Prostate gland (tissue), 2 donors: Measurements from ENCODE around the gene ZNF582. TPM values are rescaled to one million over a fixed set of nuclear protein-coding genes. Genes with fewer than 3 reads are reported as not detected.

Source experiments
- DNase-seq: peaks from one replicate; pipeline ENCODE4 v3.0.0-alpha.2; 2019; ENCODE audit warnings: low spot score
- H3K27ac ChIP-seq, 2 donors: fragments of 200-600 bp; sonication (generic); 2 replicates each; pipeline ENCODE4 v1.5.1; 2017 to 2019
- H3K27me3 ChIP-seq: fragments of 200-600 bp; sonication (generic); replicated peaks from 2 replicates; pipeline ENCODE4 v1.5.1; 2019; ENCODE audit not compliant: insufficient read depth
- H3K36me3 ChIP-seq, 2 donors: fragments of 200-600 bp; sonication (generic); 1 replicate in 1 of 2; 2 replicates in 1 of 2; pipeline versions ENCODE4 v1.5.1 to v1.8.1; 2017 to 2019
- H3K4me1 ChIP-seq: fragments of 200-600 bp; sonication (generic); replicated peaks from 2 replicates; pipeline ENCODE4 v1.5.1; 2019
- H3K4me3 ChIP-seq, 2 donors: fragments of 200-600 bp; sonication (generic); 2 replicates each; pipeline ENCODE4 v1.5.1; 2017 to 2019
- H3K9me3 ChIP-seq: fragments of 200-600 bp; sonication (generic); 2 replicates; pipeline ENCODE4 v1.5.1; 2017
- POLR2A ChIP-seq: fragments of 450-650 bp; IDR thresholded peaks from one replicate; pipeline ENCODE4 v1.6.1; 2016; ENCODE audit warnings: antibody characterized with exemption, mild to moderate bottlenecking
- POLR2AphosphoS5 ChIP-seq: sonication (generic); formaldehyde crosslinking; IDR thresholded peaks from one replicate; pipeline ENCODE4 v1.6.1; 2017; ENCODE audit warnings: antibody characterized with exemption
- WGBS: methylation state at CpG from one replicate; pipeline ENCODE4 v1.1.5; 2018; 5-methylcytosine and 5-hydroxymethylcytosine counted together
- intact Hi-C: fragments of 100-400 bp; cut with DNase I; formaldehyde crosslinking; loops from one replicate; pipeline ENCODE4 v1.14.2; 2022
- total RNA-seq, 2 donors: library from RNA; depleted of rRNA; stranded (reverse); fragments of >200 nt; gene quantifications; one replicate each; pipeline ENCODE4 v1.1.0, GENCODE V29; 2016
- TF ChIP-seq, protein P1 (sequence below), 4 experiments: fragments of 200-600 bp in 2 of 4; fragments of 450-650 bp in 2 of 4; sonication (generic) in 2 of 4; IDR thresholded peaks; 1 replicate in 3 of 4; 2 replicates in 1 of 4; pipeline ENCODE4 v1.5.1; 2016 to 2019; ENCODE audit warnings: antibody characterized with exemption in 4 of 4, mild to moderate bottlenecking in 2 of 4, moderate library complexity in 2 of 4

Gene ZNF582
- total RNA-seq, 2 donors from 2014 or later, result 6.4 to 12.4 TPM

DNA sequence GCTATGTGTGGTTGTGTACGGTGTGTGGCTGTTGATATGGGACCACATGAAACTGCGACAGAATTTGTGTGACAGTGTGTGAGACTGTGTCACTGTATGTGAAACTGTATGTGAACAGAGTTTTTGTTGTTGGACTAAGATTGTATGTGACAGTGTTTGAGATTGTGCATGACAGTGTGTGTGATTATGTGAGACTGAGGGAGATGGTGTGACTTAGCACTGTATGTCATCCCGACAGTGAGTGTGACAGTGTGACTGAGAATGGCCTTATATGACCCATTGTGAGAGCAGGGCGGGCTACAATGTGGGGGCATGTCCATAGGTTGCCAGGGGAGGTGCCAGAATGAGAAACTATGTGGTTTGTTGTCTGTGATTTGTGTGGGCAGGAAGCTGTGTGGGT, 11.7 kb upstream of the ZNF582 start:
- Histone ChIP-seq H3K27ac (no peak overlapping the region), H3K4me3 (no peak overlapping the region), H3K9me3 (no peaks in the 10 kb centered on the region), H3K36me3 (peaks cover 0 to 6% of the 10 kb centered on the region in 2 donors), H3K4me1 (no peaks in the 10 kb centered on the region), H3K27me3 (no peaks in the 10 kb centered on the region)
- 94% methylated on average over 4 of the region's 4 CpGs for WGBS
- intact Hi-C loops, result no loop called here
- TF ChIP-seq POLR2AphosphoS5, result no peak
- no peak for TF ChIP-seq POLR2A
- TF ChIP-seq, protein P1, sequence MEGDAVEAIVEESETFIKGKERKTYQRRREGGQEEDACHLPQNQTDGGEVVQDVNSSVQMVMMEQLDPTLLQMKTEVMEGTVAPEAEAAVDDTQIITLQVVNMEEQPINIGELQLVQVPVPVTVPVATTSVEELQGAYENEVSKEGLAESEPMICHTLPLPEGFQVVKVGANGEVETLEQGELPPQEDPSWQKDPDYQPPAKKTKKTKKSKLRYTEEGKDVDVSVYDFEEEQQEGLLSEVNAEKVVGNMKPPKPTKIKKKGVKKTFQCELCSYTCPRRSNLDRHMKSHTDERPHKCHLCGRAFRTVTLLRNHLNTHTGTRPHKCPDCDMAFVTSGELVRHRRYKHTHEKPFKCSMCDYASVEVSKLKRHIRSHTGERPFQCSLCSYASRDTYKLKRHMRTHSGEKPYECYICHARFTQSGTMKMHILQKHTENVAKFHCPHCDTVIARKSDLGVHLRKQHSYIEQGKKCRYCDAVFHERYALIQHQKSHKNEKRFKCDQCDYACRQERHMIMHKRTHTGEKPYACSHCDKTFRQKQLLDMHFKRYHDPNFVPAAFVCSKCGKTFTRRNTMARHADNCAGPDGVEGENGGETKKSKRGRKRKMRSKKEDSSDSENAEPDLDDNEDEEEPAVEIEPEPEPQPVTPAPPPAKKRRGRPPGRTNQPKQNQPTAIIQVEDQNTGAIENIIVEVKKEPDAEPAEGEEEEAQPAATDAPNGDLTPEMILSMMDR (IDR thresholded peaks at IDR 0.05), result no peak
- no peak for DNase-seq

DNA sequence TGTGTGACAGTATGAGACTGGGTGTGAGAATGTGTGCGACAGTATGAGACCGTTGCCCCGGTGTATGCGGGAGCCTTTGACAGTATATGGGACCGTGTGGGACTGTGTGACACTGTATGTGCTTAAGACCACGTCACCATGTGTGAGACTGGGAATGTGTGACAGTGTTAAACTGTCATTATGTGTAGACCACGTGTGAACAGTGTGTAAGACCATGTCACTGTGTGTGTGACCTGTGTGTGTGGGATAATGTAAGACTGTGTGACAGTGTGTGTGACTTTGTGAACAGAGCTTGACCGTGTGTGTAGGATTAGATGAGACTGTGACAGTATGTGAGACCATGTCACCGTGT, 11.3 kb upstream of the ZNF582 start:
- H3K9me3 ChIP-seq, result no peaks in the 10 kb centered on the region
- H3K27ac ChIP-seq, result peak overlapping the region in 1 of 2 donors; percentile 99
- peaks cover 0 to 6% of the 10 kb centered on the region in 2 donors for H3K36me3 ChIP-seq
- TF ChIP-seq POLR2A, result no peak
- TF ChIP-seq, protein P1 (IDR thresholded peaks at IDR 0.05), result no peak
- no peak for TF ChIP-seq POLR2AphosphoS5
- no peaks in the 10 kb centered on the region for H3K27me3 ChIP-seq
- 69% methylated on average over 9 of the region's 9 CpGs for WGBS
- DNase-seq, result no peak
- no peaks in the 10 kb centered on the region for H3K4me1 ChIP-seq
- intact Hi-C loops, result no loop called here
- H3K4me3 ChIP-seq, result peak overlapping the region; percentile 63 to 94

DNA sequence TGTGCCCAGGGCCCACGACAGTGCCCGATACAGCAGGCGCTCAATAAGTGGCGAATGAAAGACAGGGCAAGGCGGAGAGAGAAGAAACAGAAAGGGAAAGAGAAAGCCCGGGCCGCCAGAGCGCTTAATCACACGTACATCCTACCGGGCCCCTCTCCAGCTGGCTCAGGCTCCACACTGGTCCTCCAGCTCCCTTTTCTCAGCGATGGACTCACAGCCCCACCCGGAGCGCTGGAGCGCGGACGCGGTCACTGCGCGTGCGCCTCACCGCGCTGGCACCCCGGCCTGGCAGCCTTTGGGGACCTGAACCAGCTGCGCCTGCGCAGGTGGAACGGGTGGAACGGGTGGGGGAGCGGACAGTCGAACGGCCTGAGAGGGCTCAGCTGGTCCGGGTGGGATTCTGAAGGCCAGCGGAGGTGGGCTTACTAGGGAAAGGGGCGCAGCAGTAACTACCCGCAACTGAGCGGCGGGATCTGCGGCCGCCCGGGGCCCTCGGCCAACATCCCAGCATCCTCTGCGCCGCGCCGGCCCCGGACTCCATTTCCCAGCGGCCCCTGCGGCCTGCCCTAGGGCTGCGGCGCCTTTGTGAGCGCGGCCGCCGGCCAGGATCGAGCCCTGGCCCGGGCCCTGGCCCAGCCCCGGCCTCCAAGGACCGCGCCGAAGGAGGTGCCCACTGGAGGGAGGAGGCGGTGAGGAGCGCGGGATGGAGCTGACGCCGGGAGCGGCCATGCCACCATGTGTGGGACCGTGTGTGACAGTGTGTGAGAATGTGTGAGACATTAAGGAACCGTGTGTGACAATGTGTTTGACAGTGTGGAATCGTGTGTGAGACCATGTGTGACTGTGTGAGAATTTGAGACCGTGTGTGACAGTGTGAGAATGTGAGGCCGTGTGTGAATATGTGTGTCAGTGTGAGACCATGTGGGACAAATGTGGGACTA, 10.7 kb upstream of the ZNF582 start, which contains the start of gene ZNF583:
ZNF583 (plus strand) TSS at position 569 of the 941 bp plus-strand sequence. CDS start 2,783 bp downstream, outside the sequence.
- peaks cover 0 to 6% of the 10 kb centered on the region in 2 donors for H3K36me3 ChIP-seq
- TF ChIP-seq POLR2A (no peak), POLR2AphosphoS5 (peak; percentile 88)
- TF ChIP-seq, protein P1 (IDR thresholded peaks at IDR 0.05), result peak in 1 of 4 experiments; percentile 14
- H3K9me3 ChIP-seq, result no peaks in the 10 kb centered on the region
- under 1% methylated on average over 68 of the region's 70 CpGs for WGBS
- peak within 1 kb of the TSS; percentile 63 to 94 for H3K4me3 ChIP-seq
- H3K4me1 ChIP-seq, result no peaks in the 10 kb centered on the region
- DNase-seq, result peak; percentile 93
- H3K27ac ChIP-seq, result peak within 1 kb of the TSS; percentile 94 to 99
- intact Hi-C loops, result no loop called here
- H3K27me3 ChIP-seq, result no peaks in the 10 kb centered on the region

DNA sequence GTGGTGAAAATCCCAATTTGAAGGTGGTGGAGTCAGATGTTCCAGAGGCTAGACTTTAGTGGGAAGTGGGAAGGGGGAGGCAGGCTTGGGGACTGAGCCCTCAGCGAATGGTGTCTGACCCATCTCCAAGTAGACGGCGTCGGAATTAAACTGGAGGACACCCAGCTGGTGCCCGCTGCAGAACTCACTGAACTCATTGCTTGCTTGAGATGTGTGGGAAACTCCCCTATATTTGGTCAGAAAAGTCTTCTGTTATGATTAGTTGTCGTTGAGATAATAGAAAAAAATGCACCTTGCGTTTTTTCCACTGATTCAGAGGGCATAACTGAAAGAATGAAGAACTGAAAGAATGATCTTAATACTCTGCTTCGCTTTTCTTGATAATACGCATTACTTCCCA, 9.9 kb upstream of the ZNF582 start:
- Histone ChIP-seq H3K27ac (peak overlapping the region; percentile 94 to 99), H3K36me3 (peaks cover 0 to under 1% of the 10 kb centered on the region in 2 donors), H3K4me1 (no peaks in the 10 kb centered on the region), H3K9me3 (no peaks in the 10 kb centered on the region), H3K4me3 (peak overlapping the region; percentile 63 to 94), H3K27me3 (no peaks in the 10 kb centered on the region)
- 31% methylated on average over 9 of the region's 9 CpGs for WGBS
- intact Hi-C loops, result no loop called here
- no peak for DNase-seq
- no peak for TF ChIP-seq POLR2AphosphoS5
- no peak for TF ChIP-seq POLR2A
- TF ChIP-seq, protein P1 (IDR thresholded peaks at IDR 0.05), result no peak
